Fibroblast of skin of scalp (primary cell): ENCODE data around the gene COTL1.
A peak's percentile ranks its signal among the peaks of the same experiment; 100 is the strongest.

ENCODE experiments used
- DNase-seq: peaks from one replicate; pipeline ENCODE4 v3.0.0-alpha.2; 2013

COTL1 gene

DNA sequence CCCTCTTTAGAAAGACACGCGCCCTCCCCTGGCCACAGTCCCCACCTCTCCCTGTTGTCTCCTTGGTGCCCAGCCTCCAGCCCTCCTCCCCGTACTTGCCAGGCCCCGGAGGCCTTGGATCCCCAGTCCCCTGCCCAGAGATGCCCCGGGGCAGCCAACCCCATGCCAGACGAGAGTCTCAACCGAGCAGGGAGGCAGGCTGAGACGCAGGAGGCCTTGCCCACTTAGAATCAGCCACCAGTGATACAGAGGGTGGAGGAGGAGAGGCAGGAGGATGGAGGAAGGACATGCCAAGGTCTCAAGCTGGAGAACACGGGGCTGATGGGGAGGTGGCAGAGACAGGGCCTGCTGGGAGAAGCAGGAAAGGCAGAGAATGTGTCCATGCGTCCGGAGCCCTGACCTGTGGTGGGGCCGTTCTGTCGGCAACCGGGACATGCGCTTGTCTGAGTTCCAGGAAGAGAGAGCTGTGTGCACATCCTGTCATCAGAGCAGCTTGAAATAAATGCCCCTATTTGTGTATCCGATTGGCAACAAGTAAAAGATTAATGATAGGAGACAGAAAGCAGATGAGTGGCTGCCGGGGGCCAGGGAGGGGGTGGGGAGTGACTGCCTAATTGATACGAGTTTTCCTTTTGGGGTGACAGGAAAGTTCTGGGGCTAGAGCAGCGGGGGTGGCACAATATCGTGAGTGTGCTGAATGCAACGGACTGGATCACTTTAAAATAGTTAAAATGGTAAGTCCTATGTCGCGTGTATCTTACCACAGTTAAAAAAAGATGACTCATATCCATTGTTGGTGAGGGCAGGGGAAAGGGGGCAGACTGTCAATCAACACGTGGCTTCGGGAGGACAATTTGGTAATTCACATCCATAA, 68.7 kb downstream of the COTL1 start:
- no peak for DNase-seq

DNA sequence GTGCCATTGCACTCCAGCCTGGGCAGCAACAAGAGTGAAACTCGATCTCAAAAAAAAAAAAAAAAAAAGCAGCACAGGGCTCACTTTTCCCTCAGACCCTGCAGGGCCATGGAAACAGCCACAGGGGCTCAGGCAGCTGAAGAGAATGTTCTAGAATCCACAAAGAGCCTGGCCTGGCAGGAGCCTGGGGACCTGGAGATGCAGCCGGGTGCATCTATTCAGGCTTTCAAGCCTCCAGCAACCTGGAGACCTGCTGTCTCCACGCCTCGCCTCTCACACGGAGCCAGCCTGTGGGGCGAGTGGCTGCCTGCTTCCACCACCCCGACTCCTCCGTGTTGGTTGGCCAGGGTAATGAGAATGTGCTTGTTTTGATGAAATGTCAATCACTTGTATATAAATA, 69.4 kb downstream of the COTL1 start:
- DNase-seq: no peak

DNA sequence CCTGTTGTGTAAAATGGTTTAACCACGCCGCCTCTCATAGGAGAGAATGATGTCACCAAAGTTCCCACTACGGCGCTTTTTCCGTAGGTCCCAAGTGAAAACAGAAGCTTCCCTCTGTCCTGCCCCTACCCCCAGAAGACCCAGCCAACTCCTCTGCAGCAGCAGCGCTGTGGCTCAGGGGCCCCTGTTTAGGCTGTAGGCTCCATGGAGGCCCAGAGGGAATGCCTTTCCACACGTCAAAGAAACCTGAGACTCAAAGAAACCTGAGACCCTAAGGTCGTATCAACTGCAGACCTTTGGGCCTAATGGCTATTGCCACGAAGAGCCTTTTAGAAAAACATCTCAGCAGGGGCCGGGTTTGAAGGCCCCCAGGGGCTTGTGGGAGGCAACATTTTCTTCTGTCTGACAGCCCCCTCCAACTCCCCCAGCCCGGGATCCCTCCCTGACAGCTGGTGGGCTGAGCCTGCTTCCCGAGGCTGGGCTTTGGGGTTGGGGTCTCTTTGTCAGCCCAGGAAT, 70.3 kb downstream of the COTL1 start:
- DNase-seq: no peak

DNA sequence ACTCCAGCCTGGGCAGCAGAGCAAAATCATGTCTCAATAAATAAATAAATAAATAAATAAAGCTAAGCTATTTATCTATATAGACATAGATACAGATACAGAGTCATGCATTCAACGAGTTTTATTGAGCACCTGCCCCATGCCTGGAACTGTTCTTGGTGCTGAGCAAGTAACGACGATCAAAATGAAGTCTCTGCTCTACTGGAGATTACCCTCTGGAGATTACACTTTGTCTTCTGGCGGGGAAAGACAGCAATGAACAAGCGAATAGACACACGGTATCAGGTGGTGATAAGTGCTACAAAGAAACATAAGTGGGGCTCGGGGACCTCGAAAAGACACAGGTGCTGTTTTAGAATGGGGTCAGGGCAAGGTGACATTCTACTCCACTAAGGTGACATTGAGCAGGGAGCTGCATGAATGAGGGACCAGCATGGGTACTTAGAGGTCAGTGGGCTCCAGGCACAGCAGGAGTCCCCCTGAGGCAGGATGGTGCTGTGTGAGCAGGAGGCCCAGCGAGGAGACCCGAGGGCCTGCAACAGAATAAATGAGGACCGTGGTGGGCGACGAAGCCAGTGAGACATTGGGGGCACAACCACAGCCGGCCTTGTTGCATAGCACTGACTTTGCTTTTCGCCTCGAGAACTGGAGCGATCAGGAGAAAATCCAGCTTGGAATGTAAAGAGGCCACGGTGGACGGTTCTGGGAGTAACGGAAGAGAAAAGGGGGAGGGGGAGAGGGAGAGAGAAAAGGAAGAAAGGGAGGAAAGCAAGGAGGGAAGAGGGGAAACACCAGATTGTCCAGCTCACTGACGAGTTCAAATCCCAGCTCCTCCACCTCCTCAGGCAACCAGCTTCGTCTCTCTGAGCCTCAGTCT, 71.0 kb downstream of the COTL1 start:
- no peak for DNase-seq

DNA sequence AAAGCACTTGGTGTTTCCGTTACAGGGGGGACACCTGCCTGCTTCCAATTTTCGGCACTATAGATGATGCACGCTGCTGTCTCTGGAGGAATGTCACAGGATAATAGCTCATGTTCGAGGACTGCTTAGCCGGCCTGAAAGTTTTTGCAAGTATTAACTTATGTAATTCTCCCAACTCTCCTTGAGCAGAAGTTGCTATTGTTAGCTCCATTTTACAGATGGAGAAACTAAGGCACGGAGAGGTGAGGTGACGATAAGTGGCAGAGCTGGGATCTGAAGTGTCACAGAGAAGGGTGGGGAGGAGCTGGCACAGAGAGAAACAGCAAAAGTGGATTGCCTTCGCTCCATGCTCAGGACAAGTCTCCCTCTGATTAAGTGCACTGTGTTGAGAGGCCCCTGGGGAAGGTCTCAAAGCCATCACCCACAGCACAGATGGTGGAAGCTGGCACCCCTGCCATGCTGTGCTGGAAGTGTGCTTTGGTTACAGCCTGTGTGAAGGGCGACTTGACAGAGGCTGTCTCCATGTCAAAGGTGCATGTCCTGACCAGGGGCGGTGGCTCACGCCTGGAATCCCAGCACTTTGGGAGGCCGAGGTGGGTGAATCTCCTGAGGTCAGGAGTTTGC, 72.7 kb downstream of the COTL1 start:
- no peak for DNase-seq

DNA sequence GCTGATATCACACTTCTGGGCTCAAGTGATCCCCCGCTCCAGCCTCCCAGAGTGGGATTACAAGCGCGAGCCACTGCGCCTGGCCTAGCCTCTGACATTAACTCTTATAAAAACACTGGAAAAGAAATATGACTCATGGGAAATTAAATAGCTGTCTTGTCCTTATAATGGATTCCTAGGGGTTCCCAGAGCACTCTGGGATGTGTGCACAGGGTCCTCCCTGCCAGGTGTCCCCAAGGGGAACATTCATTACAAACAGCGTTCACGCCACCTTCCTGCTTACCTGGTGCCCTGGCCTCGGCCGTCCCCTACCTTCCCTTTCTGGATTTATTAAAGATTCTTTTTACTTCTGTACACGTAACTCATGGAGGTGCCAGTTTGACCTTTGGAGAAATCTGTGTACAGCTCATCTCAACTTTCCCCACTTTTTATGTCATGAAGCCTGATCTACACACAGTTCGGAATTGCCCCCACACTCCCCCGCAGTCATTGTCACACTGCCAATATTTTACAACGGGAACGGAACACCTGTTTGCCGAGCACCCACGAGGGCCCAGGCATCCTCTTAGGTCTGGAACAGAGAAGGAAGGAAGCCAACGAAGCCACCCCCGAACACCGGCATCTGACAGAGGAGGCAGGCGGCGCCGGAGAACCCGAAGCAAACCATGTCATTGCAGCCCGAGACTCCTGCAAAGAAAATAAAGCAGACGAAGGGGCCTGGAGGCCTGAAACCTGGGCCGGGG, 73.7 kb downstream of the COTL1 start:
- DNase-seq: peak; percentile 58

DNA sequence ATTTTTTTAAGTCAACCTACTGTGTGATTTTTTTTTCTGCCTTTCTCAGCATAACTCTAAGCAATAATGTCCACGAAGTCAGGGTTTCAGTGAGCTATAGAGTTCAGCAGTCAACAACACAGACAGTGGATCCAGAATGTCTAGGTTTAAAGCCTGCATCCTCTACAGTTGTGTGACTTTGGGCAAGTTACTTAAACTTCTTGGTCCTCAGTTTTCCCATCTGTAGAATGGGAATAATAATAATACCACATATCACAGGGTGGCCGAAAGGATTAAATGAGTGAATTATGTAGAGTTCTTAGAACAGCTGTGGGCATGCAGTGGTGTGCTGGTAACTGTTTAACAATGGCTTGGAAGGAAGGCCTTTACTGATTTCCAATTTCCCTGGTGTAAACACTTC, 74.6 kb downstream of the COTL1 start:
- DNase-seq: no peak

DNA sequence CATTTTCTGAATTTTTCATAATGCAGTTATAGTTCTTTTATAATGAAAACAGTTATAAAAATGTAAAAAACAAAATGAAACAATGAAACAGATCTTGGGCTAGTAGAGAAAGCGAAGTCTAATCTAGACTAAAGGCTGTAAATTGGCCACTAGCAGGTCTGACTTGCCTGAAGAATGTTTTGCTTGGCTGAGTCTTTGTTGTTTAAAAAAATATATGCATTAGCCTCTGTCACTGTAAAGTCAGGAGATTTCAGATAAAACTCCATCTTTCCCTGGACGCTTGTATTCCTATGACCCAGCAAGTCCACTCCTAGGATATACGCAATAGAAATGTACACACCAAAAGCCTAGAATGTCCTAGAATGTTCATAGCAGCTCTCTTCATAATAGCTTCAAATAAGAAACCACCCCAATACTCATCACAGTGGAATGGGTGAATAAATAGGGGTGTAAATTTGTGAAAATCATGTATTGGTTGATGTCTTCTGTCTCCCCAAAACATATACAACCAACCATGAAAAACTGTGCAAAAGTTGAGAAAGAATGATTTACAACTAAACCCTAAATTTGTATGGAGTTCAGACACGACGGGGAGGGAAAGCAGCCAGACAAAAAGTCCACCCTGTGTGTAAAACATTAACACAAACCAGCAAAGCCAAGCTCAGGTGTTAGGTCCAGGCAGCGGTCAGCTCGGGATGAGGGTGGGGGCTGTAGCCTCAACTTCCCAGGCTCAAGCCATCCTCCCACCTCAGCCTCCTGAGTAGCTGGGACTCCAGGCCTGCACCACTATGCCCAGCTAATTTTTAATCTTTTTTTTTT, 75.7 kb downstream of the COTL1 start:
- DNase-seq: peak; percentile 75

DNA sequence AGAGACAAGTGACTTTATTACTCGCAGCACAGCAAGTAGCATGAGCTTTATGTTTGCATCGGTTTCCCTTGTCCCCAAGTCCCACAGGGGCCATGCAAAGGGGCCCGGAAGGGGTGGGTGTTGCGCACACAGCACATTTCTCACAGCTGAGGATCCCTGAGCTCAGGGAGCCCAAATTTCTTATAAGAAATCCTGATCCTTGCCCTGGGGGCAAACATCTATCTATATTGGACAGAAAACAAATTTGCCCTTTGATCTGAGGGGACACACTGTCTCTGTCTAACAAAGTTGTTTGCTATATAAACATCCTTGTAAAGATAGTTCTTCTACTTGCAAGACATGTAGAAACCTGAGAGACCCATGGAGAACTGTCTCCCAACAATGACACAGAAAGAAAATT, 77.7 kb downstream of the COTL1 start:
- no peak for DNase-seq

DNA sequence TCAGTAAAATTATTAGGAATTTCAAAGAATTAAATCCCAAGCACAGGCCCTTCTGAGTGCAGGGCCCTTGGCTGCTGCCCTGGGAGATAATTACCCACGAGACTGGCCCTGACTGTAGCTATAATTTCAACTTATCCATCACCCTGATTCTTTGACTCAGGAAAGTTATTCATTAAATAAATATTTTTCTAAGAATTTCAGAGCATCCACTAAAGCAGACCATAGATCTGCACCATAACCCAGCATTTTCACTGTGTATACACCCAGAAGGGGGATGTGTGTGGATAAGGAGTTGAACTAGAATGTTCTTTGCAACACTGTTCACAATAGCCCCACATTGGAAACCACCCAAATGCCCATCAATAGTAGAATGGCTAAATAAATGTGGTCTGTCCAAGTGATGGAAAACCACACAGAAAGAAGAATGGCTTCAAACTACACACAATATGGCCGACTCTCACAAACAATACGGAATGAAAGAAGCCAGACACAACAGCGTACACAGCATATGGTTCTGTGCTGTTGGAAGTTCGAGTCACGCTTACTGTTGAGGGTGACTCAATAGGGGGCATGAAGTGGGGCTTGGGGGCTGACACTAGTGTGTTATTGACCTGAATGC, 79.5 kb downstream of the COTL1 start:
- DNase-seq: no peak

DNA sequence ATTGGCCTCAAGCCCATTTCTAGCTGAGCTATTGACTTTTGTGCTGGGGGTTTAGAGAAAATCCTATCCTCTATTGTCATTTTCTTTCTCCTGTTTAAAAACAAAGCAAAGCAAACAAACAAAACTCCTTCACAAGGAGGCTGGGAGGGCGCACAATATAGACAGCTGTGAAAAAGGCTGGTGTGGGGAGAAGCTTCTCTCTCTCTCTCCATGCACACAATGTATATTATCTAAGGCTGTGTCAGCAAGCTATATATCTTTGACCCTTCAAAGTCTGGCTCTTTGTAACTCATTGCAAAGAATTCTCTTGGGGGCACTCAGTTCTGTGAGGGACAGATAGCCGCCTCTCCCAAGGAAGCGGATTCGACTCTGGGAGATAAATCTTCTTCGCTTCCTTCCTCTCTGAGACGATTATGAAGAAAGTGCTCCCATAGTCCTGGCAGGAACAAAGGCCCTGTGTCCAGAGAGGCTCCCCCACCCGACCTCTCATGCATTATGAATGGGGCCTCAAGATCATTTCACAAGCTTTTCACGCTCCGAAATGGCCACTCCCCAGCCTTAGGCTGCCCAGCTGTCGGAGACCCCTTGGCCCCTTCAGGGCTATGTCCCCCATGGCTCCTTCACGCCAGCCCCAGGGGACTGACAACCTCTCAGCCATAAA, 80.3 kb downstream of the COTL1 start:
- no peak for DNase-seq

DNA sequence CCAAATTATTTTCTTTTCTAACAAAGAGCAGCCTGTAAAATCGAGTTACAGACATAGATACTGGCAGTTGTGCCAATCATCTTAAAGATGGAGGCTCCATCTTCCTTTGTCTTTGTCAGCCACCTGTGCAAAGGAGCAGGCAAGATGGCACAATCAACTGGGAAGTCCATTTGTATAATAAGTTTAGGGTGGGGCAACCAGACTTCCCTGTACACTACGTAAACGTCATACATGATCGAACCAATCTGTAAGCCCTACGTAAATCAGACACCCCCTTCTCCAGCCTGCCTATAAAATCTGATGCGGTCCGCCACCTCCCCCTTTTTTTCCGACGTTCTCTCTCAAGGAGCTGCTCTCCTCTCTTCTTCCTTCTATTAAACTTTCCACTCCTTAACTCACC, 82.0 kb downstream of the COTL1 start:
- no peak for DNase-seq

DNA sequence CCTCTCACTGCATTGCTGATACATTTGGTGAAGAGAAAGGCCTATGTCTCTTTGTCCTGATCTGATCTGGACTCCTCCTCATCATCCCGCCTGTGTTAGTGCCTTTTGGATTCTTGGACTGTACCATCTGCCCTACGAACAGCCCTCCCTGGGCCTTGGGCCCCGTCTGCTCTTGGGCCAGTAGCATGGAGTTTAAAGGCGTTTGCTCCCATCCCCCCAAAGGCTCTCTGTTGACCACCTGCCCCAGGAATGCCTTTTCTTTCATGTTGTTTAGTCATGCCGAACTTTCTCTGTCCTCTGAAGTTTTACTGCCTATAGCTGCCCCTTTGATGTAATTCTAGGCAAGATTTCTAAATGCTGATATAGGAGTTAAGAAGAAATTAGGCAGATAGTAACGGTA, 82.5 kb downstream of the COTL1 start:
- DNase-seq: no peak

DNA sequence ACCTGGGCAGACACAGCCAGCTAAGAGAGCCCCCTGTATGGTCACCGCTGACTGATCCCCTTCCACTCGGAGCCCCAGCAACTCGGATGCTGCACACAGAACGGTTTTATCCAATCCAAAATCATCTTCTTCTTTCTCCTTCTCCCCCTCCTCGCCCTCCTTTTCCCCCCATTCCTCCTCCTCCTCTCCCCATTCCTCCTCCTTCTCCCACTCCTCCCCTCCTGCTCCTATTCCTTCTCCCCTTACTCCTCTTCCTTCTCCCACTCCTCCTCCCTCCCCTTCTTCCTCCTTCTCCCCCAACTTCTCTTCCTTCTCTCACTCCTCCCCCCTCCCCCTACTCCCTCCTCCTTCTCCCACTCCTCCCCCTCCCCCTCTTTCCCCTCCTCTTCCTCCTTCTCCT, 83.1 kb downstream of the COTL1 start:
- no peak for DNase-seq

DNA sequence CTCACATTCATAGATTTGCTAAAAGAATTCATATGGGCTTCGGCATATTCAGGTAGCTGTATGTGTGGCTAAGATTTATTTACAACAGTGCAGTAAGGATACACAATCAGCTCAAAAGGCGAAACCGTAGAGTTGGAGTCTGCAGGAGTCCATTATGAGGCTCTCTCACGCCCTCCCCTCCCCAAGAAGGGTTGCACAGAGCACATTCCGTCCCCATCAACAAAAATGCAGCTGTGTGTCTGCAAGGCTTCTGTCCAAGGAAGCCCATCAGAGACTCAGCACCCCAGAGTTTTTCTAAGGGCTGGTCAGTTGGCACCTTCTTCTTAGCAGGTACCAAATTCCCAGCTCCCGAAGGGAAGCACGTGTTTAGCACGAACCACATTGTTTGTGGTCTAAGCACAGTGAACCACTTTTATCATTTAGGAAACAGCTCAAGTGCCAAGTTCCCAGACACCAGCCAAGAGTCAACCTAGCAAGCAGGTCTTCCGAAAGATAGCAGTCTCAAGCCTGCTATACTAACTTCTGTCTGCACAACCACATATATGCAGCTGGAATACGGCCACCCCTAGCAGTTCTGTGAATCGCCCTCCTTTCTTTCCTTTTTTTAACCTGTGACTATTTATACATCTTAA, 84.9 kb downstream of the COTL1 start:
- DNase-seq: no peak

DNA sequence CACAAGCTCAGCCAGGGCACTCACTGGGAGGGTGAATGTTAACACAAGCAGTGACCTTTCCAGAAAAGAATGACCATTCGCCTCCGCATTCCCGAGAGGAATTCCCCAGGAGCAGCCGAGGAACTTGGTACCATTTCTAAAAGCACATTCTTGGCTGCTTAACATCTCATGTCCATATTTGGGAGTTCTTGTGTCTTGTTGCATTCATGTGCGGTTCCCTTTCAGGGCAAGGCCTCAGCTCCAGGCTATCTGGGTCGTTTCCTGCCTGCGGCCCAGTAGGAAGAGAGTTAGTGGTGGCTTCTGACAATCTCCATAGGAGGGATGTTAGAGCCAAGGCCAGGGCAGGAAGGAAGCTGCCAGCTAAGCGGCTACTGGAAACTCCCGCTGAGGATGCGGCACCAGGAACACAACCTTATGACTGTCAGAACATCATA, 85.6 kb downstream of the COTL1 start:
- peak; percentile 98 for DNase-seq

DNA sequence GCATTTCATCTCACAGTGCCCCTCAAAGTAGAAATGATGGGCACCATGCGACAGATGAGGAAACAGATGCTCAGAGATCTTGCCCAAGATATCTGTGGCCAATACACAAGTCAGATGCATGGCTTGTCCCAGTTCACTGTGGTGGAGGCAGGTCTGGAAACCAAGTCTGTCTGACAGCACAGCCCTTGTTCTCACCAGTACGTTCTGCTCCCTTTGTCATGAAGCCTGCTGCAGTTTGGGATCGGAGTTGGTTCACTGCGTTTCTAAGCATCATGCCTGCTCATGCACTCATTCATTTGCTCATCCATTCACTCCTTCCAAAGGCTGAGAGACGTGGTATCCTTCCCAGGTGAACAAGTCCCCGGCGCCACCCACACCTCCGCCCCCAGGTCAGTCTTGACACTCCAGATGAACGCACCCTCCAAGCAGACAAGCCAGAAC, 86.2 kb downstream of the COTL1 start:
- DNase-seq: no peak

DNA sequence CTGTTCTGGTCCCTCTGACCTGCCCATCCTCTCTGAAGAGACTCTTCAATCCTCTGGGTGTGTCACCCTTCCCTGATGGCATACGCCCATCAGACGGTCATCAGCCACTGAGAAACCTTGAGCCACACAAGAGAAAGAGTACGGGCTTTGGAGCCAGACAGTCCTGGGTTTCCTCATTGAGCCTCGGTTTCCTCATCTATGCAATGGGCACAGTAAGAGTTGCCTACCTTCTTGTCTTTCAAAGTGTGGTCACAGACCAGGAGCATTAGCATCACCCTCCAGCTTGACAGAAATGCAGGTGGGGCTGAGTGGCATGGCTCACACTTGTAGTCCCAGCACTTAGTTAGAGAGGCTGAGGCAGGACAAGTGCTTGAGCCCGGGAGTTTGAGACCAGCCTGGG, 87.3 kb downstream of the COTL1 start:
- DNase-seq: no peak

DNA sequence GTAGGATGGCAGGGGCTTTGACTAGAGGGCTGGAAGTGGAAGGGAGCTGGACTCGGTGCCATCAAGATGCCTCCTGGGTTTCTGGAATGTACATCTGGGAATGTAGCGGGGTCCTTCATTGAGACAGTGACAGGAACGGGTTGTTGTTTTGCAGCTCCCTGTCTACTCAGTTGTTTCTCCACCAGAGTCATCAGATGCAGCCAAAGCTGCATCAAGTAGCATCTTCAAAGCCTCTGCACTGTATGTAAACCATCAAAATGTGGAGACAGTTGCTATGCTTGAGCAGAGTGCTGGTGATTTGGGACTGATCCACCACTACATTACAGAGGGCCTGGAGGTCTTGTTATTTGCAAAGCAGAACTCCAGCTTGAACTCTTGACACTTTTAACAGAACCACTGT, 88.3 kb downstream of the COTL1 start:
- DNase-seq: no peak

DNA sequence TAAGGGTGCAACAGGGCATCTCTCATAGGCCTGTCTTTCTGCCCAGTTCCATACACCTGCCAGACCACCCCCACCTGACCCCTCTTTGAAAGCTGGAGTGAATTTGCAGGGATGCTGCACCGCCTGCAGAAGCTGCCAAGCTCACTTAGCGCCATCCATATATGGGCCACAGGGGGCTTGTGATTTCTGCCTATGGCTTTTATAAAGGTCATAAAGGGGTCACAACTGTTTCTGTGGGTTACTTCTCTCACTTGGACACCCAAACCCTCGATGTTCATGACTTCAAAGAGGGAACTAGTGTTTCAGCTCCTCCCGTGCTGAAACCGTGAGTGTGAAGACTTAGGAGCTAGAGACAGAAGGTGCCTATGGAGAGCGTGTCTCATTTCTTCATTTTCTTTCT, 89.6 kb downstream of the COTL1 start:
- DNase-seq: no peak
